HG03354 (cell line): ENCODE results near the gene FAM83G.
"Not testable (repeated sequence)": the region's sequence is repeated elsewhere in the genome, so short reads cannot be mapped to it uniquely, and the experiment has no call there.

ENCODE experiments used
- ATAC-seq: cut with Tn5 transposase; IDR thresholded peaks from one replicate; pipeline ENCODE4 v1.9.1; 2021; ENCODE audit warnings: mild to moderate bottlenecking; ENCODE audit not compliant: unreplicated experiment, poor library complexity, severe bottlenecking

Gene FAM83G

GRCh38 chr17:19004421-19005136 is at the start of gene FAM83G:
Gene FAM83G (minus strand): TSS chr17:19004764. CDS start chr17:19004041, 723 bp downstream.
- ATAC-seq: peak; percentile 84

GRCh38 chr17:19048826-19049225 is 44.3 kb upstream of the FAM83G start:
- not testable (repeated sequence) for ATAC-seq

- ATAC-seq: not testable (repeated sequence)
These were observed 42.9 kb upstream of the FAM83G start for GRCh38 chr17:19047510-19047909.

GRCh38 chr17:19046782-19047375 is 42.3 kb upstream of the FAM83G start, which contains the start of gene GRAP:
Gene GRAP (minus strand): TSS chr17:19046957. CDS start chr17:19046926, 31 bp downstream.
- not testable (repeated sequence) for ATAC-seq

GRCh38 chr17:19044643-19045042 is 40.1 kb upstream of the FAM83G start:
- not testable (repeated sequence) for ATAC-seq

- ATAC-seq: not testable (repeated sequence)
These were observed 38.5 kb upstream of the FAM83G start for GRCh38 chr17:19043032-19043431.

DNA sequence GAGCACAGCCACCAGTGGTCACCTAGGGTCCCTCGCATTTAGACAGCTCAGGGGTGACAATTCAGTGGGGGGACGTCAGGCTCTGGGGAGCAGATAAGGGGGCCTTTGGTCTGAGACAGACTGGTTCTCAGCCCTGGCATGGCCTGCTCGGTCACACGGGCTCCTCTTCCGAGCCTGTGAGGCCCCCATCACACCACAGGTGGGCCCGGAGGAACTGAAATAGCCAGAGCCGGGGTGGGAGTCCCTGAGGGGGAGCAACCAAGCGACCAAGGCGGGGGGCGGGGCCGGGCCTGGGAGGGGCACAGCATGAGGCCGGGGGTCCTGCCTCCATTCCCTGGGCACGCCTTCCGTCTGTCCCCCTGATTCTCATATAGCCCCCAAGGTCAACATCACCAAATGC is 37.8 kb upstream of the FAM83G start:
- ATAC-seq: not testable (repeated sequence)

GRCh38 chr17:19041871-19042270 is 37.3 kb upstream of the FAM83G start:
- not testable (repeated sequence) for ATAC-seq

DNA sequence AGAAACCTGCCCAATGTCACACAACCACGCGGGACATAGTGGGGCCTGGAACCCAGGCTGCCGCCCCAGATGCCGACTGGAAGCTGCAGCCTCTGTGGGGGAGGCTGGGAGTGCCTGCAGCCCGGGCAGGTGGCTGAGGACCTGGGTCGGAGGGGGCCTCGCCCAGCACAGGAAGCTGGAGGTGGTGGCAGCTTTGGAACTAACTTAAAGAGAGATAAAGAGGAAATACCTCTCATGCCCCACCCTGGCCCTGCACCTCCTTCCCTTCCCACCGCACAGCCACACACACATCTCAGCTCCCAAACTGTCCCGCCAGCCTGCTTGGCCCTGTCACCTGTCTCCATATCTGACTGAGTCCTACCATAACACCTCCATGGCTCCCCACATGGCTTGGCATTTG is 35.8 kb upstream of the FAM83G start:
- ATAC-seq: not testable (repeated sequence)

- not testable (repeated sequence) for ATAC-seq
These were observed 34.2 kb upstream of the FAM83G start for GRCh38 chr17:19038730-19039129.

DNA sequence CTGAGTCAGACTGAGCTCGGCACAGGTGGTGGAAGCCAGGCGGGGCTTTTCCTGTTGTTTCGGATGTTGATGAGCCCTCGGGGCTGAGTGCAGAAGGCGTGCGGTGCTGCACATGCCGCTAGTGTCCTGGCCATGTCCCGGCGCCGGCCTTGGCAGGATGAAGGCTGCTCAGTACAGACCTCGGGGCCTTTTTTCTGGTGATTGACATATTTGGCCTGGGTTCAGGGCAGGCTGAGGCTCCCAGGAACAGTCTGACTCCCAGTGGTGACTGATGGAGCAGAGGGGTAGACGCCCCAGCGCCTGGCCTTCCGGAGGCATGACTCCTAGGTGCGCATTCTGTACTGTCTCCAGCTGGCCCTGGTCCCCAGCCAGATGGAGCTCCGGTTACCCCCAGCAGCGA is 33.4 kb upstream of the FAM83G start:
- ATAC-seq: not testable (repeated sequence)

GRCh38 chr17:19037547-19037946 is 33.0 kb upstream of the FAM83G start:
- not testable (repeated sequence) for ATAC-seq

- ATAC-seq: peak; percentile 41
These were observed 31.6 kb upstream of the FAM83G start for GRCh38 chr17:19036186-19036585.

DNA sequence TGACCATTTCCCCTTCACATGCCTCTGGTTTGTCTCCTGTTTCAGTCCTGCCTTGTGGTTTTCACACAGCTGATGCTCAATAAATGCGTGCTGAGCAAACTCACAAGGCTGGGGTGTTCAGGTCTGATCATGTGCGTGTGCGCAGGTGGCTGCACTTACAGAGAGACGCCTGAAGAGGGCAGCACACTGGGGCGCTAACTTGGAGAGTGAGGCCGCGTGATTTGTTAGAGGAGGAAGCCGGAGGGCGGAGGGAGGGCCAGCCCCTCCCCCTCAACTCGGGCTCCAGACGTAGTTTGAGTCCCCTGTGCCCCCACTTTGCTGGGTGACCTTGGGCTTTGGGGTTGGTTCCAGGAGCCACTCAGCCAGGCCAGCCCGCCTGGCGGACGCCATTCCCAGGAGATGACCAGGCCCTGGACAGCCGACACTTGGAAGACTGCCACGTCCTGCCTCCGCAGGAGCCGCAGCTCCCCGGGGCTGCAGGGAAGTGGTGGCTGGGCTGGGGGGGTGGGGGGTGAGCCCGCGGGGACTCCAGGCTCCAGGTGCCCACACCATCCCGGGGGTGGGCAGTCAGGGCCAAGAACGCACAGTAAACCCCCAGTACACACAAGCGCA is 27.9 kb upstream of the FAM83G start:
- peak; percentile 52 for ATAC-seq

- not testable (repeated sequence) for ATAC-seq
These were observed 27.2 kb upstream of the FAM83G start for GRCh38 chr17:19031729-19032128.

- ATAC-seq: not testable (repeated sequence)
These were observed 26.3 kb upstream of the FAM83G start for GRCh38 chr17:19030771-19031449.

DNA sequence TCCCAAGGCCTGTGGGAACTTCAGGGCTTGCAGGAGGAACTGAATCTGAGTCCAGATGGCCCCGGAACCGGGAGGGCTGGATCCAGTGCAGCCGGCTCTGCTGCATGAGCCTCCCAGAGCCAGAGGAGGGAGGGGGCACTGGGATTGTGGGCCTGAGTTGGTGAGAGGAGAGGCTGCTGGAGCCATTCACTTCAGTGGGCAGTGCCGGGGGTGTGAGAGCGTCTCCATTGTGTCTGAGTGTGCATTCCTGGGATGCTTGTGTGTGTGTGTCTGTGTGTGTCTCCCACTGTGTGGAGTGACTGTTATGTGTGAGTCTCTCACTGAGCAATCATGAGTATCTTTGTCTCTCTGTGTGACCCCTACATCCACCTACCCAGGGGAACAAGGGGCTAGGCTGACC is 25.2 kb upstream of the FAM83G start:
- not testable (repeated sequence) for ATAC-seq

DNA sequence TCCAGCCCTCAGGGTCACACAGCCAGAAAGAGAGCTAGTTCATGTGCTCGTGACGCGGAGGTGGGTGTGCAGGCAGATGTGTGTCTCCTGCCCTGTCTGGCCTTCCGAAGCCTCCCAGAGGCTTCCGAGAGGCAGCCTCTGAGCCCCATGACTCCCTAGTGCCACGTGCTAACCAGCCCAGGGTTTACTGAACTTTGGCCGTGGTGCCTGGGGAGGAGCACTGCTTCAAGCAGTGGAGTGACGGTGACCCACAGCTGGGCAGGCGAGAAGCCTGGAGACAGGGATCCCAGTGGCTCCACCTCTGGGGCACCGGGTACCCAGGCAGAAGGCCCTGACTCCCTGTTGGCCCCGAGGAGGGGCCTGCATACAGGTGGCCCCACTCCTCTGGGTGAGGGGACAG is 24.1 kb upstream of the FAM83G start:
- not testable (repeated sequence) for ATAC-seq

- ATAC-seq: no peak
These were observed 19.8 kb upstream of the FAM83G start for GRCh38 chr17:19024101-19025078.
